Uterus (tissue), 2 donors: Measurements from ENCODE around the gene MYO1G.

Experiments used
- POLR2A ChIP-seq, 2 donors: fragments of 450-650 bp; IDR thresholded peaks; one replicate each; pipeline ENCODE4 v1.6.1; 2016; ENCODE audit warnings: antibody characterized with exemption in 2 of 2, mild to moderate bottlenecking in 1 of 2, moderate library complexity in 1 of 2
- TF ChIP-seq, protein P1 (sequence below), 4 experiments: fragments of 200-600 bp in 2 of 4; fragments of 450-650 bp in 2 of 4; sonication (generic) in 2 of 4; IDR thresholded peaks; one replicate each; pipeline ENCODE4 v1.5.1; 2016 to 2019; ENCODE audit warnings: antibody characterized with exemption in 4 of 4, mild to moderate bottlenecking in 2 of 4, moderate library complexity in 1 of 4

DNA sequence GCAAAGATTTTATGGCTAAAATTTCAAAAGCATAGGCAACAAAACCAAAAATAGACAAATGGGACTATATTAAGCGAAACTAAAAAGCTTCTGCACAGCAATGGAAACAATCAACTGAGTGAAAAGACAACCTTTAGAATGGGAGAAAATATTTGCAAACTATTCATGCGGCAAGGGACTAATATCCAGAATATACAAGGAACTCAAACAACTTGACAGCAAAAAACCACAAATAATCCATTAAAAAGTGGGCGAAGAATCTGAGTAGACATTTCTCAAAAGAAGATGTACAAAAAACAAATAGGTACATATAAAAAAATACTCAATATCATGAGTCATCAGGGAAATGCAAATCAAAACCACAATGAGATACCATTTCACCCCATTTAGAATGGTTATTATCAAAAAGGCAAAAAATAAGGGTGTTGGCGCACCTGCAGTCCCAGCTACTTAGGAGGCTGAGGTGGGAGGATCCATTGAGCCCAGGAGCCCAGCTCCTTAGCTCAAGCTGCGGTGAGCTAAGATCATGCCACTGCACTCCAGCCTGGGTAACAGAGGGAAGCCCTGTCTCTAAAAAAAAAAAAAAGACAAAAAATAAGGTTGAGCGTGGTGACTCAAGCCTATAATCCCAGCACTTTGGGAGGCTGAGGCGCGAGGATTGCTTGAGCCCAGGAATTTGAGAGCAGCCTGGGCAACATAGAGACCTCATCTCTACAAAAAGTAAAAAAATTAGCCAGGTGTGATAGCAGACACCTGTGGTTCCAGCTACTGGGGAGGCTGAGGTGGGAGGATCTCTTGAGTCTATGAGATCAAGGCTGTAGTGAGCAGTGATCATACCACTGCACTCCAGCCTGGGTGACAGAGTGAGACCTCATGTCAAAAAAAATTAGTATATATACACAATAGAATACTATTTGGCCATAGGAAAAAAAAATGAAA is 17.0 kb upstream of the MYO1G start:
- TF ChIP-seq, protein P1, sequence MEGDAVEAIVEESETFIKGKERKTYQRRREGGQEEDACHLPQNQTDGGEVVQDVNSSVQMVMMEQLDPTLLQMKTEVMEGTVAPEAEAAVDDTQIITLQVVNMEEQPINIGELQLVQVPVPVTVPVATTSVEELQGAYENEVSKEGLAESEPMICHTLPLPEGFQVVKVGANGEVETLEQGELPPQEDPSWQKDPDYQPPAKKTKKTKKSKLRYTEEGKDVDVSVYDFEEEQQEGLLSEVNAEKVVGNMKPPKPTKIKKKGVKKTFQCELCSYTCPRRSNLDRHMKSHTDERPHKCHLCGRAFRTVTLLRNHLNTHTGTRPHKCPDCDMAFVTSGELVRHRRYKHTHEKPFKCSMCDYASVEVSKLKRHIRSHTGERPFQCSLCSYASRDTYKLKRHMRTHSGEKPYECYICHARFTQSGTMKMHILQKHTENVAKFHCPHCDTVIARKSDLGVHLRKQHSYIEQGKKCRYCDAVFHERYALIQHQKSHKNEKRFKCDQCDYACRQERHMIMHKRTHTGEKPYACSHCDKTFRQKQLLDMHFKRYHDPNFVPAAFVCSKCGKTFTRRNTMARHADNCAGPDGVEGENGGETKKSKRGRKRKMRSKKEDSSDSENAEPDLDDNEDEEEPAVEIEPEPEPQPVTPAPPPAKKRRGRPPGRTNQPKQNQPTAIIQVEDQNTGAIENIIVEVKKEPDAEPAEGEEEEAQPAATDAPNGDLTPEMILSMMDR (IDR thresholded peaks at IDR 0.05) = no peak
- no peak for TF ChIP-seq POLR2A (IDR thresholded peaks at IDR 0.05)
